Skeletal muscle tissue (tissue), 1 donor: ENCODE measurements around the gene ZSCAN20. TPM values are rescaled to one million over a fixed set of nuclear protein-coding genes. Genes with fewer than 3 reads are reported as not detected.

Experiments
- total RNA-seq: library from RNA; depleted of rRNA; stranded (reverse); fragments of >200 nt; gene quantifications from one replicate; pipeline ENCODE4 v1.2.3, GENCODE V29; 2014

ZSCAN20 gene
- total RNA-seq, 1 donor from 2014 or later, result 6.8 TPM

Other genes with a start within 250 kb of the ZSCAN20 start
- gene ZNF362, start 216.2 kb upstream of the ZSCAN20 start, total RNA-seq, result 7.3 TPM
- not detected for gene A3GALT2, start 151.5 kb upstream of the ZSCAN20 start, total RNA-seq
- 31.3 TPM for gene PHC2, start 41.5 kb upstream of the ZSCAN20 start, total RNA-seq